H9 (cell line): ENCODE results near the gene OTULIN. TPM values are rescaled to one million over a fixed set of nuclear protein-coding genes. Genes with fewer than 3 reads are reported as not detected.

Experiments
- DNase-seq: peaks from one replicate; pipeline ENCODE4 v3.0.0-alpha.2; 2017
- H2AFZ ChIP-seq: one replicate; pipeline ENCODE4 v1.6.1; 2013; ENCODE audit warnings: mild to moderate bottlenecking, low read length, control low read depth, moderate library complexity
- H2AK5ac ChIP-seq: 2 replicates; pipeline ENCODE4 v1.6.1; 2013; ENCODE audit warnings: low read length, control low read depth, mixed read lengths; ENCODE audit not compliant: insufficient read length
- H2BK120ac ChIP-seq: one replicate; pipeline ENCODE4 v1.6.1; 2013; ENCODE audit warnings: low read depth, mild to moderate bottlenecking, low read length, control low read depth, inconsistent platforms; ENCODE audit not compliant: poor library complexity, severe bottlenecking
- H2BK12ac ChIP-seq: 2 replicates; pipeline ENCODE4 v1.6.1; 2013; ENCODE audit warnings: low read length, control low read depth, mixed read lengths, low read depth; ENCODE audit not compliant: insufficient read length
- H2BK15ac ChIP-seq: 2 replicates; pipeline ENCODE4 v1.6.1; 2013; ENCODE audit warnings: low read depth, low read length, control low read depth
- H2BK20ac ChIP-seq: one replicate; pipeline ENCODE4 v1.6.1; 2013; ENCODE audit warnings: low read depth, mild to moderate bottlenecking, low read length, control low read depth, inconsistent platforms; ENCODE audit not compliant: poor library complexity, severe bottlenecking
- H2BK5ac ChIP-seq: 2 replicates; pipeline ENCODE4 v1.6.1; 2013; ENCODE audit warnings: low read length, control low read depth, mixed read lengths; ENCODE audit not compliant: insufficient read length
- H3K14ac ChIP-seq: 2 replicates; pipeline ENCODE4 v1.6.1; 2013; ENCODE audit warnings: low read length, control low read depth; ENCODE audit not compliant: insufficient read depth
- H3K18ac ChIP-seq: 2 replicates; pipeline ENCODE4 v1.6.1; 2013; ENCODE audit warnings: low read depth, mild to moderate bottlenecking, mixed read lengths, low read length, control low read depth; ENCODE audit not compliant: insufficient read length
- H3K23ac ChIP-seq: 2 replicates; pipeline ENCODE4 v1.6.1; 2013; ENCODE audit warnings: low read length, control low read depth, mixed read lengths, low read depth; ENCODE audit not compliant: insufficient read length
- H3K23me2 ChIP-seq: 2 replicates; pipeline ENCODE4 v1.6.1; 2013; ENCODE audit warnings: low read depth, mild to moderate bottlenecking, mixed read lengths, low read length, control low read depth; ENCODE audit not compliant: insufficient read length, poor library complexity, severe bottlenecking
- H3K27ac ChIP-seq: 2 replicates; pipeline ENCODE4 v1.5.1; 2013; ENCODE audit warnings: low read length, control low read depth, mixed read lengths, low read depth; ENCODE audit not compliant: insufficient read length
- H3K27me3 ChIP-seq: 2 replicates; pipeline ENCODE4 v1.6.1; 2013; ENCODE audit warnings: low read length, control low read depth, inconsistent platforms; ENCODE audit not compliant: insufficient read depth
- H3K4ac ChIP-seq: 2 replicates; pipeline ENCODE4 v1.6.1; 2013; ENCODE audit warnings: low read depth, mild to moderate bottlenecking, control low read depth, inconsistent platforms, low read length, moderate library complexity
- H3K4me1 ChIP-seq: 2 replicates; pipeline ENCODE4 v1.6.1; 2013; ENCODE audit warnings: low read length, control low read depth, inconsistent platforms; ENCODE audit not compliant: insufficient read depth
- H3K4me2 ChIP-seq: 2 replicates; pipeline ENCODE4 v1.6.1; 2013; ENCODE audit warnings: low read length, control low read depth, mixed read lengths; ENCODE audit not compliant: insufficient read length, insufficient read depth
- H3K56ac ChIP-seq: 2 replicates; pipeline ENCODE4 v1.6.1; 2013; ENCODE audit warnings: low read depth, mild to moderate bottlenecking, mixed read lengths, low read length, control low read depth; ENCODE audit not compliant: insufficient read length
- H3K79me1 ChIP-seq: 2 replicates; pipeline ENCODE4 v1.6.1; 2013; ENCODE audit warnings: low read depth, mild to moderate bottlenecking, moderate library complexity, low read length, control low read depth, inconsistent platforms; ENCODE audit not compliant: insufficient read depth, poor library complexity, severe bottlenecking
- H3K79me2 ChIP-seq: 2 replicates; pipeline ENCODE4 v1.6.1; 2013; ENCODE audit warnings: low read length, control low read depth, inconsistent platforms; ENCODE audit not compliant: insufficient read depth
- H3K9ac ChIP-seq: 2 replicates; pipeline ENCODE4 v1.6.1; 2013; ENCODE audit warnings: low read length, control low read depth, mixed read lengths; ENCODE audit not compliant: insufficient read length; ENCODE audit errors: extremely low read depth
- H3K9me3 ChIP-seq: one replicate; pipeline ENCODE4 v1.6.1; 2013; ENCODE audit warnings: low read depth, low read length, inconsistent platforms; ENCODE audit not compliant: control insufficient read depth
- H3T11ph ChIP-seq: one replicate; pipeline ENCODE4 v1.6.1; 2013; ENCODE audit warnings: mild to moderate bottlenecking, low read length, control low read depth, inconsistent platforms
- H4K20me1 ChIP-seq: one replicate; pipeline ENCODE4 v1.6.1; 2013; ENCODE audit not compliant: control insufficient read depth, insufficient read length, insufficient read depth
- H4K5ac ChIP-seq: 2 replicates; pipeline ENCODE4 v1.6.1; 2013; ENCODE audit warnings: low read depth, mild to moderate bottlenecking, mixed read lengths, low read length, control low read depth; ENCODE audit not compliant: insufficient read length
- H4K8ac ChIP-seq: replicated peaks from 2 replicates; pipeline ENCODE4 v1.6.1; 2013; ENCODE audit warnings: low read length, control low read depth, mixed read lengths, low read depth; ENCODE audit not compliant: insufficient read length
- H4K91ac ChIP-seq: 2 replicates; pipeline ENCODE4 v1.6.1; 2013; ENCODE audit warnings: low read depth, mild to moderate bottlenecking, moderate library complexity, mixed read lengths, low read length, control low read depth; ENCODE audit not compliant: insufficient read length
- H3K27ac Mint-ChIP-seq, 3 experiments: 2 replicates in 2 of 3; 3 replicates in 1 of 3; pipeline ENCODE4 v1.8.0; 2020 to 2021; ENCODE audit warnings: mixed read lengths in 3 of 3, mild to moderate bottlenecking in 1 of 3, moderate library complexity in 1 of 3
- H3K27me3 Mint-ChIP-seq: 2 replicates; pipeline ENCODE4 v1.8.0; 2021; ENCODE audit warnings: low read depth, mild to moderate bottlenecking, moderate library complexity, mixed read lengths
- H3K36me3 Mint-ChIP-seq, 3 experiments: 2 replicates in 2 of 3; 3 replicates in 1 of 3; pipeline ENCODE4 v1.8.0; 2020 to 2021; ENCODE audit warnings: low read depth in 3 of 3, mixed read lengths in 3 of 3; ENCODE audit not compliant: insufficient read depth in 1 of 3
- H3K4me1 Mint-ChIP-seq, 2 experiments: 2 replicates each; pipeline ENCODE4 v1.8.0; 2020; ENCODE audit warnings: mixed read lengths in 2 of 2
- H3K4me3 Mint-ChIP-seq, 2 experiments: 2 replicates in 1 of 2; 3 replicates in 1 of 2; pipeline ENCODE4 v1.8.0; 2020 to 2021; ENCODE audit warnings: mild to moderate bottlenecking in 2 of 2, mixed read lengths in 2 of 2, moderate library complexity in 1 of 2
- H3K9me3 Mint-ChIP-seq, 2 experiments: 2 replicates in 1 of 2; 3 replicates in 1 of 2; pipeline ENCODE4 v1.8.0; 2020; ENCODE audit warnings: mild to moderate bottlenecking in 2 of 2, mixed read lengths in 2 of 2, moderate library complexity in 1 of 2
- WGBS: extraction: QIAGEN DNeasy Blood & Tissue Kit; methylation state at CpG from one replicate; pipeline ENCODE4 v1.1.7; 2013; ENCODE audit warnings: missing lambda C conversion rate, low lambda C conversion rate, mixed read lengths; ENCODE audit not compliant: insufficient read length; ENCODE audit errors: extremely low coverage; 5-methylcytosine and 5-hydroxymethylcytosine counted together
- total RNA-seq: library from RNA; stranded (reverse); gene quantifications from 2 replicates; pipeline ENCODE4 v1.2.1, GENCODE V29; 2021
- TF ChIP-seq, protein P1 (sequence below): fragments of 200-600 bp; sonication (generic); conservative IDR thresholded peaks from 3 replicates; pipeline ENCODE4 v1.8.0; 2021; ENCODE audit warnings: antibody characterized with exemption, mild to moderate bottlenecking

Gene OTULIN
- total RNA-seq, 1 experiment from 2014 or later = 35.8 TPM

DNA sequence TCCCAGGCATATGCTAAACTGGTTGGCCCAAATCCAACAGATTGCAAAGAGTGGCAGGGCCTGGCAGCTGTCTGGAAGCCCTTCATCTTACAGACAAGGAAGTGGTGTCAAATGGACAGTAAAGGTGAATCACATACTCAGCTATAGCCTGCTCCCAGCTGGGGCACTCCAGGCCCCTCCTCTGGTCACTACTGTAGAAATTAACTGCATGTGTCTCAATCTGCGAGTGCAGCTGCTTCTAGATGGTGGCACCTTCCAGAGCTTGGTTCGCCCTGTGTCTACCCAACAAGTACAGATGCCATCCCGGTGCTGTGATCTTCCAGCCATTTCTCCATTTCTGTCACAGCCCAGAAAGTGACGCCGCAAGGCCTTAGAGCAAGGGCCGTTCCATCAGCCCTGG, 50.2 kb downstream of the OTULIN start:
- Histone ChIP-seq H3K23me2 (no peaks in the 10 kb centered on the region), H3K18ac (no peak overlapping the region), H3T11ph (no peak overlapping the region), H4K91ac (no peak overlapping the region), H4K20me1 (no peaks in the 10 kb centered on the region), H2BK12ac (no peak overlapping the region), H3K4me1 (no peaks in the 10 kb centered on the region), H4K8ac (no peak overlapping the region), H3K4ac (no peak overlapping the region), H4K5ac (no peak overlapping the region), H3K79me2 (no peaks in the 10 kb centered on the region), H3K4me2 (no peak overlapping the region), H2AK5ac (no peak overlapping the region), H3K56ac (no peak overlapping the region), H3K14ac (no peak overlapping the region), H2BK20ac (no peak overlapping the region), H3K23ac (no peak overlapping the region), H2BK15ac (no peak overlapping the region), H3K27ac (no peak overlapping the region), H2AFZ (no peak overlapping the region), H3K27me3 (no peaks in the 10 kb centered on the region), H2BK5ac (no peak overlapping the region), H3K9ac (no peak overlapping the region), H2BK120ac (no peak overlapping the region), H3K9me3 (no peaks in the 10 kb centered on the region), H3K79me1 (no peaks in the 10 kb centered on the region)
- DNase-seq = no peak
- Mint-ChIP-seq H3K27me3 (no peaks in the 10 kb centered on the region), H3K9me3 (peaks cover 7 to 35% of the 10 kb centered on the region in 2 experiments), H3K36me3 (peaks cover 26 to 71% (median 55%) of the 10 kb centered on the region in 3 experiments; a peak in 6 of 7 replicates), H3K4me1 (no peaks in the 10 kb centered on the region), H3K27ac (no peak overlapping the region; a peak in 1 of 7 replicates), H3K4me3 (no peak overlapping the region)
- TF ChIP-seq, protein P1, sequence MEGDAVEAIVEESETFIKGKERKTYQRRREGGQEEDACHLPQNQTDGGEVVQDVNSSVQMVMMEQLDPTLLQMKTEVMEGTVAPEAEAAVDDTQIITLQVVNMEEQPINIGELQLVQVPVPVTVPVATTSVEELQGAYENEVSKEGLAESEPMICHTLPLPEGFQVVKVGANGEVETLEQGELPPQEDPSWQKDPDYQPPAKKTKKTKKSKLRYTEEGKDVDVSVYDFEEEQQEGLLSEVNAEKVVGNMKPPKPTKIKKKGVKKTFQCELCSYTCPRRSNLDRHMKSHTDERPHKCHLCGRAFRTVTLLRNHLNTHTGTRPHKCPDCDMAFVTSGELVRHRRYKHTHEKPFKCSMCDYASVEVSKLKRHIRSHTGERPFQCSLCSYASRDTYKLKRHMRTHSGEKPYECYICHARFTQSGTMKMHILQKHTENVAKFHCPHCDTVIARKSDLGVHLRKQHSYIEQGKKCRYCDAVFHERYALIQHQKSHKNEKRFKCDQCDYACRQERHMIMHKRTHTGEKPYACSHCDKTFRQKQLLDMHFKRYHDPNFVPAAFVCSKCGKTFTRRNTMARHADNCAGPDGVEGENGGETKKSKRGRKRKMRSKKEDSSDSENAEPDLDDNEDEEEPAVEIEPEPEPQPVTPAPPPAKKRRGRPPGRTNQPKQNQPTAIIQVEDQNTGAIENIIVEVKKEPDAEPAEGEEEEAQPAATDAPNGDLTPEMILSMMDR = no peak
- no CpG with 5 or more reads among the region's 6 CpGs for WGBS
